H1 (cell line): ENCODE data around the gene GEMIN2. TPM values are rescaled to one million over a fixed set of nuclear protein-coding genes. Genes with fewer than 3 reads are reported as not detected.
A peak's percentile ranks its signal among the peaks of the same experiment; 100 is the strongest.

ENCODE experiments used
- BACH1 ChIP-seq: IDR thresholded peaks from 2 replicates; pipeline ENCODE4 v1.6.1; 2012; ENCODE audit warnings: low read length, improper control_type of control experiment
- BCL11A ChIP-seq, 2 experiments: IDR thresholded peaks; one replicate each; pipeline ENCODE4 v1.6.1; 2011; ENCODE audit warnings: low read depth in 2 of 2, low read length in 2 of 2, mild to moderate bottlenecking in 2 of 2
- EP300 ChIP-seq, 2 experiments: IDR thresholded peaks; 1 replicate in 1 of 2; 2 replicates in 1 of 2; pipeline ENCODE4 v1.6.1; 2011 to 2012; ENCODE audit warnings: low read depth in 2 of 2, low read length in 2 of 2, mild to moderate bottlenecking in 2 of 2, borderline replicate concordance in 1 of 2, inconsistent platforms in 1 of 2, moderate library complexity in 1 of 2
- JUN ChIP-seq: IDR thresholded peaks from 2 replicates; pipeline ENCODE4 v1.6.1; 2011; ENCODE audit warnings: low read depth, mild to moderate bottlenecking, improper control_type of control experiment, low read length
- JUND ChIP-seq: IDR thresholded peaks from 2 replicates; pipeline ENCODE4 v1.6.1; 2011; ENCODE audit warnings: mild to moderate bottlenecking, improper control_type of control experiment, low read length
- POLR2A ChIP-seq, 2 experiments: IDR thresholded peaks; 1 replicate in 1 of 2; 2 replicates in 1 of 2; pipeline ENCODE4 v1.6.1; 2011; ENCODE audit warnings: low read depth in 2 of 2, low read length in 2 of 2, mild to moderate bottlenecking in 2 of 2; ENCODE audit errors: control extremely low read depth in 1 of 2
- POLR2AphosphoS5 ChIP-seq: IDR thresholded peaks from 2 replicates; pipeline ENCODE4 v1.6.1; 2011; ENCODE audit warnings: low read depth, low read length
- POU5F1 ChIP-seq: IDR thresholded peaks from 2 replicates; pipeline ENCODE4 v1.6.1; 2011; ENCODE audit warnings: low read depth, mild to moderate bottlenecking, low read length, moderate library complexity
- RNF2 ChIP-seq: fragments of 200-900, 300-1000 bp; sonication (generic); IDR thresholded peaks from 2 replicates; pipeline ENCODE4 v1.7.1; 2016; ENCODE audit warnings: borderline replicate concordance, low read depth, mild to moderate bottlenecking, antibody characterized with exemption, low read length; ENCODE audit not compliant: poor library complexity, severe bottlenecking; ENCODE audit errors: missing control alignments
- SIX5 ChIP-seq: IDR thresholded peaks from 2 replicates; pipeline ENCODE4 v1.6.1; 2011; ENCODE audit warnings: mild to moderate bottlenecking, low read depth, low read length
- polyA plus RNA-seq, 7 experiments: library from polyadenylated mRNA; depleted of rRNA in 3 of 7; stranded (reverse) in 5 of 7; unstranded in 2 of 7; fragments of >200 nt in 5 of 7; fragments of 200-250 nt in 2 of 7; gene quantifications; 1 replicate in 5 of 7; 2 replicates in 1 of 7; 4 replicates in 1 of 7; pipeline versions ENCODE4 v1.2.1 to v1.2.3, GENCODE V29; 2011 to 2013; ENCODE audit warnings: missing spikeins in 2 of 7, mixed read lengths in 2 of 7
- total RNA-seq: library from RNA; stranded (reverse); fragmentation: NEBNext Ultra II Directional; extraction: Animal tissue kit (Norgen Biotek cat#: 25700); gene quantifications from 2 replicates; pipeline ENCODE4 v1.2.1, GENCODE V29; 2021
- TF ChIP-seq, protein P1 (sequence below): IDR thresholded peaks from 2 replicates; pipeline ENCODE4 v1.6.1; 2012; ENCODE audit warnings: inconsistent platforms

Gene GEMIN2
- total and polyA plus RNA-seq, 2 of the 8 experiments (the other 6 are each of a cell fraction or from before 2014, with no cell fraction given) = 29.1 to 30.8 TPM

DNA sequence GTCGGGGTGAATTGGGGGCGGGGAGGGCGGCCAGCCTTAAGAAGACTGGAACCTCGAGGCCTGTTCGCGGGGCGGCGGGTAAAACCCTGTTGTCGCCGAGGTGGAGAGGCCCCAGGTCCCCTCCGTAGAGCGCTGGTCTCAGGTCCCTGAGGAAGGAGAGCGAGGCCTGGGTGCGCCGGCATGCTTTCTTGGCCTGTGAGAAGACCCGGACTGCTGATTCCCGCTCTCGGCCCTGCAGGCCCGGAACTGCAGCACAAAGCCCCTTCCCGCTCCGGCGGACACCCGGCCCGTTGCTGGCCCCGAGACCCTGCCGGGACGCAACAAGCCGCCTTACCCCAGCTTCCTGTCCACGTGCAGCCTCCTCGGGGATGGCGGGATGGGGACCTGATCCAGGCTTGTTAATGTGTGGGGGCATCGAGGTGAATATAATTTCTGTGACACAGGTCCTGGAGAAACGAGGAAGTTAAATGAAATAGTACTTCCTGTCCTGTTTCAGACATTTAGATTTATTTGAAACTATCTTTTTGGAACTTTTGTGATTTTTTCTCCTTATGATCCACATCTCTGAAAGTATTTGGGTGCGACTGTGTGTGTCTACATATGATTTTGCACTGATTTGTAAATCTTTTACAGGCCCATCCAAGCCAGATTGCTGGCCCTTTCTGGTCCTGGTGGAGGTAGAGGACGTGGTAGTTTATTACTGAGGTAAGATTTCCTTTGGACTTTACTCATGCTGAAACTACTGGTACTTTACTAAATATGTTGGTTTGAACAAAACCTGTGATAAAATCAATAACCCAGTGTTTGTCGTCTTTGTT, 61.5 kb downstream of the GEMIN2 start (continued):
- no peak for TF ChIP-seq BCL11A (IDR thresholded peaks at IDR 0.05; ENCODE audit: low read depth in 2 of 2, low read length in 2 of 2)
- no peak for TF ChIP-seq JUND
- TF ChIP-seq, protein P1, sequence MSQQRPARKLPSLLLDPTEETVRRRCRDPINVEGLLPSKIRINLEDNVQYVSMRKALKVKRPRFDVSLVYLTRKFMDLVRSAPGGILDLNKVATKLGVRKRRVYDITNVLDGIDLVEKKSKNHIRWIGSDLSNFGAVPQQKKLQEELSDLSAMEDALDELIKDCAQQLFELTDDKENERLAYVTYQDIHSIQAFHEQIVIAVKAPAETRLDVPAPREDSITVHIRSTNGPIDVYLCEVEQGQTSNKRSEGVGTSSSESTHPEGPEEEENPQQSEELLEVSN = peak; percentile 33; the same call in 1 of the 2 replicates
- no peak for TF ChIP-seq BACH1
- no peak for TF ChIP-seq POU5F1
- no peak for TF ChIP-seq SIX5
- no peak for TF ChIP-seq JUN
- peak; percentile 54; the same call in 1 of the 2 replicates for TF ChIP-seq POLR2AphosphoS5
- TF ChIP-seq RNF2 = no peak
- peak in 1 of 2 experiments; percentile 59; a peak in 1 of 3 replicates for TF ChIP-seq POLR2A (IDR thresholded peaks at IDR 0.05; ENCODE audit: control extremely low read depth in 1 of 2, low read depth in 2 of 2, low read length in 2 of 2)
- no peak for TF ChIP-seq EP300 (IDR thresholded peaks at IDR 0.05; ENCODE audit: borderline replicate concordance in 1 of 2, low read depth in 2 of 2, low read length in 2 of 2)
